Measurements from ENCODE around the gene FGD4.

DNA sequence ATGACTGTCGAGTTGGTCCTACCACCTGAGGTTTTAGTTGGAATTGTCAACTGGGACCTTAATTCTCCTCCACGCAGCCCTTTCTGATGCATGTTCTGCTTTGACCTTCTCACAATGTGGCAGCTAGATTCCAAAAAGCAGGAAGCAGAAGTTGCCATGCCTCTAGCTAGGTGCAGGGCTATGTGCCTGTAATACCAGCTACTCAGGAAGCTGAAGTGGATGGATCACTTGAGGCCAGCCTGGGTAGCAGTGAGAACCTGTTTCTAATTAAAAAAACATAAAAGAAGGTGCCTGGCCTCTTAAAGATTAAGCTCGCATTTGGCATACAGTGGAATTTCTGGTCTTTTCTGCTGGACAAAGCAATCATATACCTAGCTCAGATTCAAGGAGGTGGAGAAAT lies 77.1 kb downstream of the FGD4 start:
- TF ChIP-seq POLR2A (IDR thresholded peaks at IDR 0.05; ENCODE audit: low read depth) (no peak), CTCF (IDR thresholded peaks at IDR 0.05) (no peak)
